HEK293 (cell line): ENCODE data around the gene IGSF21.

Experiments
- CTCF ChIA-PET: fragments of 350-600 bp; formaldehyde crosslinking; extraction: SDS; loops from one replicate; lab custom pipeline; 2021; ENCODE audit warnings: antibody characterized with exemption; lab: Yijun Ruan, JAX
- POLR2A ChIA-PET: fragments of 300-600 bp; formaldehyde crosslinking; extraction: SDS; loops from one replicate; lab custom pipeline; 2020; ENCODE audit warnings: antibody characterized with exemption, inconsistent platforms; lab: Yijun Ruan, JAX
- H3K27ac ChIP-seq: fragments of 200-500 bp; sonication (Bioruptor generic); 2 replicates; pipeline ENCODE4 v1.5.1; 2014; ENCODE audit warnings: low read depth, low read length, control low read depth, inconsistent platforms; ENCODE audit errors: extremely low read depth
- H3K36me3 ChIP-seq, 2 experiments: fragments of 200-500 bp in 1 of 2; sonication (Bioruptor generic) in 1 of 2; 1 replicate in 1 of 2; 2 replicates in 1 of 2; pipeline ENCODE4 v1.5.1; 2014 to 2017; ENCODE audit warnings: inconsistent platforms in 2 of 2, low read length in 2 of 2; ENCODE audit not compliant: control insufficient read depth in 2 of 2, insufficient read depth in 1 of 2
- H3K4me1 ChIP-seq: fragments of 200-500 bp; sonication (Bioruptor generic); 2 replicates; pipeline ENCODE4 v1.5.1; 2014; ENCODE audit warnings: mild to moderate bottlenecking, low read length, inconsistent platforms; ENCODE audit not compliant: control insufficient read depth, insufficient read depth
- H3K4me3 ChIP-seq: 2 replicates; pipeline ENCODE4 v1.5.1; 2011; ENCODE audit warnings: low read depth, mild to moderate bottlenecking, control low read depth, low read length, moderate library complexity
- H3K9me3 ChIP-seq: fragments of 200-500 bp; sonication (Bioruptor generic); 2 replicates; pipeline ENCODE4 v1.5.1; 2014; ENCODE audit warnings: low read depth, low read length, inconsistent platforms; ENCODE audit not compliant: control insufficient read depth, insufficient read depth
- EGR2 ChIP-seq: fragments of 450-650 bp; formaldehyde crosslinking; IDR thresholded peaks from 2 replicates; pipeline ENCODE4 v1.5.1; 2016; ENCODE audit warnings: low read depth, missing biosample characterization, missing genetic modification characterization
- MYNN ChIP-seq: fragments of 450-650 bp; formaldehyde crosslinking; IDR thresholded peaks from 2 replicates; pipeline ENCODE4 v1.5.1; 2016; ENCODE audit warnings: missing biosample characterization, missing genetic modification characterization, borderline replicate concordance
- MZF1 ChIP-seq: fragments of 450-650 bp; formaldehyde crosslinking; IDR thresholded peaks from 2 replicates; pipeline ENCODE4 v1.5.1; 2017; ENCODE audit warnings: missing biosample characterization, missing genetic modification characterization, borderline replicate concordance
- PRDM1 ChIP-seq: fragments of 450-650 bp; formaldehyde crosslinking; IDR thresholded peaks from 2 replicates; pipeline ENCODE4; 2016; ENCODE audit warnings: missing biosample characterization, missing genetic modification characterization
- ZNF16 ChIP-seq: fragments of 450-650 bp; formaldehyde crosslinking; IDR thresholded peaks from 2 replicates; pipeline ENCODE4 v1.5.1; 2016; ENCODE audit warnings: low read depth, missing biosample characterization, missing genetic modification characterization
- ZNF169 ChIP-seq: fragments of 450-650 bp; formaldehyde crosslinking; IDR thresholded peaks from 2 replicates; pipeline ENCODE4 v1.5.1; 2016; ENCODE audit warnings: missing biosample characterization, missing genetic modification characterization
- ZNF174 ChIP-seq: fragments of 450-650 bp; formaldehyde crosslinking; IDR thresholded peaks from 2 replicates; pipeline ENCODE4 v1.5.0; 2017; ENCODE audit warnings: missing biosample characterization, mild to moderate bottlenecking, missing genetic modification characterization
- ZNF184 ChIP-seq: fragments of 450-650 bp; IDR thresholded peaks from 2 replicates; pipeline ENCODE4 v1.5.1; 2018; ENCODE audit warnings: missing biosample characterization, mild to moderate bottlenecking, missing genetic modification characterization
- ZNF292 ChIP-seq: fragments of 450-650 bp; formaldehyde crosslinking; IDR thresholded peaks from 2 replicates; pipeline ENCODE4 v1.5.1; 2016; ENCODE audit warnings: low read depth, missing biosample characterization, missing genetic modification characterization, borderline replicate concordance
- ZNF311 ChIP-seq: fragments of 450-650 bp; formaldehyde crosslinking; IDR thresholded peaks from 2 replicates; pipeline ENCODE4 v1.5.1; 2017; ENCODE audit warnings: missing biosample characterization, missing genetic modification characterization, borderline replicate concordance
- ZNF391 ChIP-seq: fragments of 450-650 bp; formaldehyde crosslinking; IDR thresholded peaks from 2 replicates; pipeline ENCODE4 v1.5.1; 2016; ENCODE audit warnings: low read depth, missing biosample characterization, missing genetic modification characterization, borderline replicate concordance
- ZNF416 ChIP-seq: fragments of 450-650 bp; formaldehyde crosslinking; IDR thresholded peaks from 2 replicates; pipeline ENCODE4 v1.5.1; 2016; ENCODE audit warnings: missing biosample characterization, missing genetic modification characterization
- ZNF426 ChIP-seq: fragments of 450-650 bp; formaldehyde crosslinking; IDR thresholded peaks from 2 replicates; pipeline ENCODE4 v1.5.1; 2017; ENCODE audit warnings: missing biosample characterization, missing genetic modification characterization, mild to moderate bottlenecking, inconsistent platforms, moderate library complexity
- ZNF48 ChIP-seq: fragments of 450-650 bp; formaldehyde crosslinking; IDR thresholded peaks from 2 replicates; pipeline ENCODE4 v1.5.1; 2016; ENCODE audit warnings: missing biosample characterization, missing genetic modification characterization
- ZNF501 ChIP-seq: fragments of 450-650 bp; formaldehyde crosslinking; IDR thresholded peaks from 2 replicates; pipeline ENCODE4 v1.5.1; 2016; ENCODE audit warnings: missing biosample characterization, missing genetic modification characterization
- ZNF530 ChIP-seq: fragments of 450-650 bp; formaldehyde crosslinking; IDR thresholded peaks from 2 replicates; pipeline ENCODE4 v1.5.1; 2016; ENCODE audit warnings: low read depth, missing biosample characterization, missing genetic modification characterization
- ZNF600 ChIP-seq: fragments of 450-650 bp; formaldehyde crosslinking; IDR thresholded peaks from 2 replicates; pipeline ENCODE4 v1.5.1; 2016; ENCODE audit warnings: missing biosample characterization, missing genetic modification characterization
- ZNF843 ChIP-seq: fragments of 450-650 bp; formaldehyde crosslinking; IDR thresholded peaks from 2 replicates; pipeline ENCODE4 v1.5.1; 2016; ENCODE audit warnings: missing biosample characterization, missing genetic modification characterization
- TF ChIP-seq, protein P1 (sequence below): fragments of 450-650 bp; formaldehyde crosslinking; IDR thresholded peaks from 2 replicates; pipeline ENCODE4 v1.5.1; 2016; ENCODE audit warnings: missing biosample characterization, missing genetic modification characterization
- TF ChIP-seq, protein P2 (sequence below): fragments of 450-650 bp; formaldehyde crosslinking; IDR thresholded peaks from 2 replicates; pipeline ENCODE4 v1.5.1; 2016; ENCODE audit warnings: missing biosample characterization, missing genetic modification characterization, low read depth
- TF ChIP-seq, protein P3 (sequence below): fragments of 450-650 bp; formaldehyde crosslinking; IDR thresholded peaks from 2 replicates; pipeline ENCODE4 v1.5.1; 2017; ENCODE audit warnings: missing biosample characterization, missing genetic modification characterization
- TF ChIP-seq, protein P4 (sequence below): fragments of 450-650 bp; formaldehyde crosslinking; IDR thresholded peaks from 2 replicates; pipeline ENCODE4 v1.5.1; 2017; ENCODE audit warnings: missing biosample characterization, missing genetic modification characterization
- TF ChIP-seq, protein P5 (sequence below): fragments of 450-650 bp; formaldehyde crosslinking; IDR thresholded peaks from 2 replicates; pipeline ENCODE4 v1.5.1; 2016; ENCODE audit warnings: missing biosample characterization, missing genetic modification characterization
- TF ChIP-seq, protein P6 (sequence below): fragments of 450-650 bp; formaldehyde crosslinking; IDR thresholded peaks from 2 replicates; pipeline ENCODE4 v1.5.1; 2016; ENCODE audit warnings: missing biosample characterization, missing genetic modification characterization
- TF ChIP-seq, protein P7 (sequence below): fragments of 450-650 bp; formaldehyde crosslinking; optimal IDR thresholded peaks from 2 replicates; pipeline ENCODE3; 2016; ENCODE audit warnings: missing biosample characterization, mild to moderate bottlenecking, missing genetic modification characterization

Gene IGSF21

DNA sequence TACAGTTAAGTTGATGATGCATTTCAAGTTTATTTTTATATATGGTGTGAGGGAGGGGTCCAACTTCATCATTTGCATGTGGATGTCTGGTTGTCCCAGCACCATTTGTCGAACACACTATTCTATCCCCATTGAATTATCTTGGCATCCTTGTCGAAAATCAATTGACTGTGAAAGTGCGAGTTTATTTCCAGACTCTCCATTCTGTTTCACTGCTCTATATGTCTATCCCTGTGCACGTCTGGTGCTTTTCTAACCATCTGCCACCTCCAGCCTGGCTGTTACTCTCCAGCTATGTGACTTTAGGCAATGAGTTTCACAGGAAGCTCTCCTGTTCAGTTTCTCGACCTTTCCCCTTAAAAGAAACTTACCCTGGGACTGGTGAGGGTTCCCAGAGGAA is 236.0 kb downstream of the IGSF21 start (continued):
- TF ChIP-seq, protein P1, sequence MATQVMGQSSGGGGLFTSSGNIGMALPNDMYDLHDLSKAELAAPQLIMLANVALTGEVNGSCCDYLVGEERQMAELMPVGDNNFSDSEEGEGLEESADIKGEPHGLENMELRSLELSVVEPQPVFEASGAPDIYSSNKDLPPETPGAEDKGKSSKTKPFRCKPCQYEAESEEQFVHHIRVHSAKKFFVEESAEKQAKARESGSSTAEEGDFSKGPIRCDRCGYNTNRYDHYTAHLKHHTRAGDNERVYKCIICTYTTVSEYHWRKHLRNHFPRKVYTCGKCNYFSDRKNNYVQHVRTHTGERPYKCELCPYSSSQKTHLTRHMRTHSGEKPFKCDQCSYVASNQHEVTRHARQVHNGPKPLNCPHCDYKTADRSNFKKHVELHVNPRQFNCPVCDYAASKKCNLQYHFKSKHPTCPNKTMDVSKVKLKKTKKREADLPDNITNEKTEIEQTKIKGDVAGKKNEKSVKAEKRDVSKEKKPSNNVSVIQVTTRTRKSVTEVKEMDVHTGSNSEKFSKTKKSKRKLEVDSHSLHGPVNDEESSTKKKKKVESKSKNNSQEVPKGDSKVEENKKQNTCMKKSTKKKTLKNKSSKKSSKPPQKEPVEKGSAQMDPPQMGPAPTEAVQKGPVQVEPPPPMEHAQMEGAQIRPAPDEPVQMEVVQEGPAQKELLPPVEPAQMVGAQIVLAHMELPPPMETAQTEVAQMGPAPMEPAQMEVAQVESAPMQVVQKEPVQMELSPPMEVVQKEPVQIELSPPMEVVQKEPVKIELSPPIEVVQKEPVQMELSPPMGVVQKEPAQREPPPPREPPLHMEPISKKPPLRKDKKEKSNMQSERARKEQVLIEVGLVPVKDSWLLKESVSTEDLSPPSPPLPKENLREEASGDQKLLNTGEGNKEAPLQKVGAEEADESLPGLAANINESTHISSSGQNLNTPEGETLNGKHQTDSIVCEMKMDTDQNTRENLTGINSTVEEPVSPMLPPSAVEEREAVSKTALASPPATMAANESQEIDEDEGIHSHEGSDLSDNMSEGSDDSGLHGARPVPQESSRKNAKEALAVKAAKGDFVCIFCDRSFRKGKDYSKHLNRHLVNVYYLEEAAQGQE (tag by site-specific recombination) = no peak
- TF ChIP-seq ZNF426 (tag by site-specific recombination) (no peak), ZNF184 (tag by site-specific recombination) (no peak), EGR2 (tag by site-specific recombination) (no peak), ZNF391 (no peak), ZNF600 (tag by site-specific recombination) (no peak), ZNF843 (tag by site-specific recombination) (no peak), ZNF311 (no peak), ZNF48 (no peak), ZNF501 (tag by site-specific recombination) (no peak)
- TF ChIP-seq, protein P2, sequence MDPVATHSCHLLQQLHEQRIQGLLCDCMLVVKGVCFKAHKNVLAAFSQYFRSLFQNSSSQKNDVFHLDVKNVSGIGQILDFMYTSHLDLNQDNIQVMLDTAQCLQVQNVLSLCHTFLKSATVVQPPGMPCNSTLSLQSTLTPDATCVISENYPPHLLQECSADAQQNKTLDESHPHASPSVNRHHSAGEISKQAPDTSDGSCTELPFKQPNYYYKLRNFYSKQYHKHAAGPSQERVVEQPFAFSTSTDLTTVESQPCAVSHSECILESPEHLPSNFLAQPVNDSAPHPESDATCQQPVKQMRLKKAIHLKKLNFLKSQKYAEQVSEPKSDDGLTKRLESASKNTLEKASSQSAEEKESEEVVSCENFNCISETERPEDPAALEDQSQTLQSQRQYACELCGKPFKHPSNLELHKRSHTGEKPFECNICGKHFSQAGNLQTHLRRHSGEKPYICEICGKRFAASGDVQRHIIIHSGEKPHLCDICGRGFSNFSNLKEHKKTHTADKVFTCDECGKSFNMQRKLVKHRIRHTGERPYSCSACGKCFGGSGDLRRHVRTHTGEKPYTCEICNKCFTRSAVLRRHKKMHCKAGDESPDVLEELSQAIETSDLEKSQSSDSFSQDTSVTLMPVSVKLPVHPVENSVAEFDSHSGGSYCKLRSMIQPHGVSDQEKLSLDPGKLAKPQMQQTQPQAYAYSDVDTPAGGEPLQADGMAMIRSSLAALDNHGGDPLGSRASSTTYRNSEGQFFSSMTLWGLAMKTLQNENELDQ (tag by site-specific recombination) = no peak
- TF ChIP-seq, protein P3, sequence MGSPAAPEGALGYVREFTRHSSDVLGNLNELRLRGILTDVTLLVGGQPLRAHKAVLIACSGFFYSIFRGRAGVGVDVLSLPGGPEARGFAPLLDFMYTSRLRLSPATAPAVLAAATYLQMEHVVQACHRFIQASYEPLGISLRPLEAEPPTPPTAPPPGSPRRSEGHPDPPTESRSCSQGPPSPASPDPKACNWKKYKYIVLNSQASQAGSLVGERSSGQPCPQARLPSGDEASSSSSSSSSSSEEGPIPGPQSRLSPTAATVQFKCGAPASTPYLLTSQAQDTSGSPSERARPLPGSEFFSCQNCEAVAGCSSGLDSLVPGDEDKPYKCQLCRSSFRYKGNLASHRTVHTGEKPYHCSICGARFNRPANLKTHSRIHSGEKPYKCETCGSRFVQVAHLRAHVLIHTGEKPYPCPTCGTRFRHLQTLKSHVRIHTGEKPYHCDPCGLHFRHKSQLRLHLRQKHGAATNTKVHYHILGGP = no peak
- TF ChIP-seq, all 188 proteins: peak for 0

DNA sequence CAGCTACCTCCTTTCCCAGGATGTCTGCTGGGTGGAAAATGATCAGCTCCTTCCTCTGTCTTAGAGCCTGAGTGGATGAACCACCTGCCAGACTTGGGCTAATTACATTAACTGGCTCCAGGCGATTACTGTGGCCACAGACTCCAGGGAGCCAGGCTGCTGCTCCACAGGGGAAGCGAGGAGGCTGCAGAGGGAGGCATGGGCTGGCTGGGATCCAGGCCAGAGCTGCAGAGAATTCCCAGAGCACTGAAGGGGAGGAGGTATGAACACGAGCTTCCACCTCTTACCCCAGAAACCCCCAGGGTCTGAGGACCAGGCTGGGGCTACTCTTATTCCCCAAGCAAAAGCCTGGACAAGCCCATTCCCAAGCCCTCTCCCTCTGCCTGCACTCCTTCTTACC is 237.2 kb downstream of the IGSF21 start:
- ChIA-PET CTCF (interaction anchor here (0.6 to 1.5 kb wide), 7 partner anchors 10 to 231 kb away, joined by 3 to 6 read pairs (median 4); no protein-coding TSS in a partner anchor), POLR2A (interaction anchor here (0.6 kb wide), 1 partner anchor 231 kb away, joined by 3 read pairs; no protein-coding TSS in a partner anchor)
- Histone ChIP-seq H3K9me3 (no peaks in the 10 kb centered on the region), H3K4me1 (peaks cover 3% of the 10 kb centered on the region), H3K27ac (peak overlapping the region; percentile 34; the same call in 1 of the 2 replicates), H3K4me3 (no peak overlapping the region), H3K36me3 (no peaks in the 10 kb centered on the region)
- TF ChIP-seq ZNF416 (tag by site-specific recombination) = no peak
- peak; percentile 73; the same call in 1 of the 2 replicates for TF ChIP-seq MZF1 (tag by site-specific recombination)
- TF ChIP-seq ZNF16 (tag by site-specific recombination) = no peak
- TF ChIP-seq, protein P4, sequence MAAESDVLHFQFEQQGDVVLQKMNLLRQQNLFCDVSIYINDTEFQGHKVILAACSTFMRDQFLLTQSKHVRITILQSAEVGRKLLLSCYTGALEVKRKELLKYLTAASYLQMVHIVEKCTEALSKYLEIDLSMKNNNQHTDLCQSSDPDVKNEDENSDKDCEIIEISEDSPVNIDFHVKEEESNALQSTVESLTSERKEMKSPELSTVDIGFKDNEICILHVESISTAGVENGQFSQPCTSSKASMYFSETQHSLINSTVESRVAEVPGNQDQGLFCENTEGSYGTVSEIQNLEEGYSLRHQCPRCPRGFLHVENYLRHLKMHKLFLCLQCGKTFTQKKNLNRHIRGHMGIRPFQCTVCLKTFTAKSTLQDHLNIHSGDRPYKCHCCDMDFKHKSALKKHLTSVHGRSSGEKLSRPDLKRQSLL (tag by site-specific recombination) = peak; percentile 88; the same call in 1 of the 2 replicates
- TF ChIP-seq ZNF48 = no peak
- no peak for TF ChIP-seq ZNF530 (tag by site-specific recombination)
- TF ChIP-seq ZNF426 (tag by site-specific recombination) = no peak
- TF ChIP-seq ZNF292 = no peak
- no peak for TF ChIP-seq ZNF311
- TF ChIP-seq, protein P5, sequence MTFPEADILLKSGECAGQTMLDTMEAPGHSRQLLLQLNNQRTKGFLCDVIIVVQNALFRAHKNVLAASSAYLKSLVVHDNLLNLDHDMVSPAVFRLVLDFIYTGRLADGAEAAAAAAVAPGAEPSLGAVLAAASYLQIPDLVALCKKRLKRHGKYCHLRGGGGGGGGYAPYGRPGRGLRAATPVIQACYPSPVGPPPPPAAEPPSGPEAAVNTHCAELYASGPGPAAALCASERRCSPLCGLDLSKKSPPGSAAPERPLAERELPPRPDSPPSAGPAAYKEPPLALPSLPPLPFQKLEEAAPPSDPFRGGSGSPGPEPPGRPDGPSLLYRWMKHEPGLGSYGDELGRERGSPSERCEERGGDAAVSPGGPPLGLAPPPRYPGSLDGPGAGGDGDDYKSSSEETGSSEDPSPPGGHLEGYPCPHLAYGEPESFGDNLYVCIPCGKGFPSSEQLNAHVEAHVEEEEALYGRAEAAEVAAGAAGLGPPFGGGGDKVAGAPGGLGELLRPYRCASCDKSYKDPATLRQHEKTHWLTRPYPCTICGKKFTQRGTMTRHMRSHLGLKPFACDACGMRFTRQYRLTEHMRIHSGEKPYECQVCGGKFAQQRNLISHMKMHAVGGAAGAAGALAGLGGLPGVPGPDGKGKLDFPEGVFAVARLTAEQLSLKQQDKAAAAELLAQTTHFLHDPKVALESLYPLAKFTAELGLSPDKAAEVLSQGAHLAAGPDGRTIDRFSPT (tag by site-specific recombination) = no peak
- TF ChIP-seq MYNN (tag by site-specific recombination) = no peak
- TF ChIP-seq PRDM1 (tag by site-specific recombination) = no peak
- no peak for TF ChIP-seq ZNF169
- TF ChIP-seq, protein P6, sequence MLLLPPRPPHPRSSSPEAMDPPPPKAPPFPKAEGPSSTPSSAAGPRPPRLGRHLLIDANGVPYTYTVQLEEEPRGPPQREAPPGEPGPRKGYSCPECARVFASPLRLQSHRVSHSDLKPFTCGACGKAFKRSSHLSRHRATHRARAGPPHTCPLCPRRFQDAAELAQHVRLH (tag by site-specific recombination) = no peak
- TF ChIP-seq ZNF174 (tag by site-specific recombination) = no peak
- TF ChIP-seq, protein P7, sequence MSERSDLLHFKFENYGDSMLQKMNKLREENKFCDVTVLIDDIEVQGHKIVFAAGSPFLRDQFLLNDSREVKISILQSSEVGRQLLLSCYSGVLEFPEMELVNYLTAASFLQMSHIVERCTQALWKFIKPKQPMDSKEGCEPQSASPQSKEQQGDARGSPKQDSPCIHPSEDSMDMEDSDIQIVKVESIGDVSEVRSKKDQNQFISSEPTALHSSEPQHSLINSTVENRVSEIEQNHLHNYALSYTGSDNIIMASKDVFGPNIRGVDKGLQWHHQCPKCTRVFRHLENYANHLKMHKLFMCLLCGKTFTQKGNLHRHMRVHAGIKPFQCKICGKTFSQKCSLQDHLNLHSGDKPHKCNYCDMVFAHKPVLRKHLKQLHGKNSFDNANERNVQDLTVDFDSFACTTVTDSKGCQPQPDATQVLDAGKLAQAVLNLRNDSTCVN = no peak
